ENCODE measurements around the gene C18orf63. TPM values are rescaled to one million over a fixed set of nuclear protein-coding genes. Genes with fewer than 3 reads are reported as not detected.

C18orf63 gene
- total RNA-seq, 1 experiment from 2014 or later, result not detected

DNA sequence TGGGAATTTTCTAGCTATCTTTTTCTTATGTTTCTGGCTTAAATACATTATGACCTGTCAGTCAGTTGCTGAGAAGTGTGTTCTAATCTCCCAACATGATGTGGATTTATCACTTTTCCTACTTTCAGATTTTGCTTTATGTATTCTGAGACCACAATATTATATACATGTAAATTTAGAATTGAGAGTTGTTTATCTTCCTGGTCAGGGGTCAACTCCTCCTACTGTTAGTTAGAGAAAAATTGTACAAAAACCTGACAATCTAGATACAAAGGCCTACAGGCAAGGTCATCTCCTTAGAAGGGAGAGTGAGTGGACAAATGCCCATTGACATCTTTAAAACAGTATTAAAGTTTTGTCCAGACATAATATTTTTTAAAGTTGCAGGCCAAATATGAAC is 30.6 kb downstream of the C18orf63 start (continued):
- TF ChIP-seq, protein P1, sequence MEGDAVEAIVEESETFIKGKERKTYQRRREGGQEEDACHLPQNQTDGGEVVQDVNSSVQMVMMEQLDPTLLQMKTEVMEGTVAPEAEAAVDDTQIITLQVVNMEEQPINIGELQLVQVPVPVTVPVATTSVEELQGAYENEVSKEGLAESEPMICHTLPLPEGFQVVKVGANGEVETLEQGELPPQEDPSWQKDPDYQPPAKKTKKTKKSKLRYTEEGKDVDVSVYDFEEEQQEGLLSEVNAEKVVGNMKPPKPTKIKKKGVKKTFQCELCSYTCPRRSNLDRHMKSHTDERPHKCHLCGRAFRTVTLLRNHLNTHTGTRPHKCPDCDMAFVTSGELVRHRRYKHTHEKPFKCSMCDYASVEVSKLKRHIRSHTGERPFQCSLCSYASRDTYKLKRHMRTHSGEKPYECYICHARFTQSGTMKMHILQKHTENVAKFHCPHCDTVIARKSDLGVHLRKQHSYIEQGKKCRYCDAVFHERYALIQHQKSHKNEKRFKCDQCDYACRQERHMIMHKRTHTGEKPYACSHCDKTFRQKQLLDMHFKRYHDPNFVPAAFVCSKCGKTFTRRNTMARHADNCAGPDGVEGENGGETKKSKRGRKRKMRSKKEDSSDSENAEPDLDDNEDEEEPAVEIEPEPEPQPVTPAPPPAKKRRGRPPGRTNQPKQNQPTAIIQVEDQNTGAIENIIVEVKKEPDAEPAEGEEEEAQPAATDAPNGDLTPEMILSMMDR (IDR thresholded peaks at IDR 0.05 in 2 of 3, conservative IDR thresholded peaks at IDR 0.05 in 1 of 3; ENCODE audit: borderline replicate concordance in 1 of 3, insufficient read depth in 1 of 3, low read depth in 2 of 3, low read length in 2 of 3), result no peak
- no peak for TF ChIP-seq CBX3 (IDR thresholded peaks at IDR 0.05; ENCODE audit: low read depth)

DNA sequence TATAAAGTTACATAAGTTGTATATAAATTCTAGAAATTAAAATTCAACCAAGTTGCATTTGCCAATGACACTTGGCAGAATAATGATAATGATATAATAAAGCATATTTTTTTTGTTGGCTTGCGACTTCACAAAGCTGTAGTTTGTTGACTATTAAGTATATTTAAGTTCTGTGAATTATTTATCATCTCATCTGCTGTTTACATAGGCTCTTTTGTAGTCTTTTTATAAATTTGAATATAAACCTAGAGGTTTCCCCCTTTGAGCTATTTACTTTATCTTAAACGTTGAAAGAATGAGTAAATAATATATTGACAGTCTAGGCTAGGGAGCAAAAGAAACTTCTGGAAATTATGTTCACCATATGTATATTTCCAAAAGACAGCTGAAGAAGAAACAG is 32.9 kb downstream of the C18orf63 start:
- H3K4me3 ChIP-seq (replicated peaks in 1 of 2; ENCODE audit: low read depth in 1 of 2, low read length in 2 of 2), result no peak overlapping the region
- intact Hi-C loops (cut with micrococcal nuclease), result no loop called here
- no peaks in the 10 kb centered on the region for H3K4me1 ChIP-seq (ENCODE audit: control insufficient read depth in 1 of 2, insufficient read depth in 2 of 2, low read length in 2 of 2)
- ChIA-PET POLR2A (no interaction called here), RAD21 (ENCODE audit: low non-redundant PET in 1 of 2, low total read pairs in 2 of 2, uncharacterized antibody in 2 of 2, unreplicated experiment in 2 of 2) (no interaction called here), CTCF (interaction anchor here (0.9 to 1.1 kb wide), 2 partner anchors 11 to 145 kb away, joined by 3 to 4 read pairs; no protein-coding TSS in a partner anchor)
- H3K4me2 ChIP-seq (ENCODE audit: low read length), result no peak overlapping the region
- no peak overlapping the region for H3K9ac ChIP-seq (ENCODE audit: low read length)
- no peak for DNase-seq (ENCODE audit: low read depth, low spot score)
- H3K9me2 ChIP-seq (ENCODE audit: insufficient read depth), result no peaks in the 10 kb centered on the region
- no peaks in the 10 kb centered on the region for H3K79me2 ChIP-seq (ENCODE audit: insufficient read depth, low read length)
- BruUV-seq (replicated peaks), result no TSS peak
- H2AFZ ChIP-seq (ENCODE audit: low read depth, low read length, poor library complexity, severe bottlenecking), result no peak overlapping the region
- ATAC-seq, result no peak
- H4K20me1 ChIP-seq (ENCODE audit: insufficient read depth), result no peaks in the 10 kb centered on the region
- no peaks in the 10 kb centered on the region for H3K36me3 ChIP-seq (ENCODE audit: control insufficient read depth in 1 of 2, insufficient read depth in 2 of 2, low read length in 2 of 2)
- TF ChIP-seq CBX3 (IDR thresholded peaks at IDR 0.05; ENCODE audit: low read depth) (no peak), EGR1 (IDR thresholded peaks at IDR 0.05; ENCODE audit: low read depth) (no peak), SRF (IDR thresholded peaks at IDR 0.05; ENCODE audit: low read depth) (no peak), FOSL1 (IDR thresholded peaks at IDR 0.05; ENCODE audit: low read depth) (no peak), TCF7L2 (IDR thresholded peaks at IDR 0.05; ENCODE audit: borderline replicate concordance, extremely low read depth, insufficient read depth, insufficient read length) (no peak), POLR2A (IDR thresholded peaks at IDR 0.05; ENCODE audit: borderline replicate concordance, extremely low read depth, insufficient read depth, insufficient read length) (no peak), RAD21 (IDR thresholded peaks at IDR 0.05; ENCODE audit: low read depth) (no peak), JUND (IDR thresholded peaks at IDR 0.05) (no peak), EZH2 (IDR thresholded peaks at IDR 0.05) (no peak), SIN3A (IDR thresholded peaks at IDR 0.05; ENCODE audit: low read depth) (no peak), CEBPB (IDR thresholded peaks at IDR 0.05; ENCODE audit: low read depth) (no peak), EZH2phosphoT487 (IDR thresholded peaks at IDR 0.05; ENCODE audit: borderline replicate concordance) (no peak)
- TF ChIP-seq, protein P2, sequence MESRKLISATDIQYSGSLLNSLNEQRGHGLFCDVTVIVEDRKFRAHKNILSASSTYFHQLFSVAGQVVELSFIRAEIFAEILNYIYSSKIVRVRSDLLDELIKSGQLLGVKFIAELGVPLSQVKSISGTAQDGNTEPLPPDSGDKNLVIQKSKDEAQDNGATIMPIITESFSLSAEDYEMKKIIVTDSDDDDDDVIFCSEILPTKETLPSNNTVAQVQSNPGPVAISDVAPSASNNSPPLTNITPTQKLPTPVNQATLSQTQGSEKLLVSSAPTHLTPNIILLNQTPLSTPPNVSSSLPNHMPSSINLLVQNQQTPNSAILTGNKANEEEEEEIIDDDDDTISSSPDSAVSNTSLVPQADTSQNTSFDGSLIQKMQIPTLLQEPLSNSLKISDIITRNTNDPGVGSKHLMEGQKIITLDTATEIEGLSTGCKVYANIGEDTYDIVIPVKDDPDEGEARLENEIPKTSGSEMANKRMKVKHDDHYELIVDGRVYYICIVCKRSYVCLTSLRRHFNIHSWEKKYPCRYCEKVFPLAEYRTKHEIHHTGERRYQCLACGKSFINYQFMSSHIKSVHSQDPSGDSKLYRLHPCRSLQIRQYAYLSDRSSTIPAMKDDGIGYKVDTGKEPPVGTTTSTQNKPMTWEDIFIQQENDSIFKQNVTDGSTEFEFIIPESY (IDR thresholded peaks at IDR 0.05; ENCODE audit: extremely low read depth, insufficient replicate concordance, low read length), result no peak
- TF ChIP-seq, protein P3, sequence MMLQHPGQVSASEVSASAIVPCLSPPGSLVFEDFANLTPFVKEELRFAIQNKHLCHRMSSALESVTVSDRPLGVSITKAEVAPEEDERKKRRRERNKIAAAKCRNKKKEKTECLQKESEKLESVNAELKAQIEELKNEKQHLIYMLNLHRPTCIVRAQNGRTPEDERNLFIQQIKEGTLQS (IDR thresholded peaks at IDR 0.05), result no peak
- TF ChIP-seq, protein P1 (IDR thresholded peaks at IDR 0.05 in 2 of 3, conservative IDR thresholded peaks at IDR 0.05 in 1 of 3; ENCODE audit: borderline replicate concordance in 1 of 3, insufficient read depth in 1 of 3, low read depth in 2 of 3, low read length in 2 of 3), result no peak
- TF ChIP-seq, protein P4, sequence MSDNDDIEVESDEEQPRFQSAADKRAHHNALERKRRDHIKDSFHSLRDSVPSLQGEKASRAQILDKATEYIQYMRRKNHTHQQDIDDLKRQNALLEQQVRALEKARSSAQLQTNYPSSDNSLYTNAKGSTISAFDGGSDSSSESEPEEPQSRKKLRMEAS (IDR thresholded peaks at IDR 0.05), result no peak
- no peak overlapping the region for H3K27ac ChIP-seq (ENCODE audit: low read depth, low read length)
- peaks cover 8% of the 10 kb centered on the region for H3K27me3 ChIP-seq (ENCODE audit: insufficient read depth, low read length)
- H3K9me3 ChIP-seq (ENCODE audit: control insufficient read depth in 1 of 2, insufficient read depth in 1 of 2, low read depth in 1 of 2, low read length in 2 of 2), result no peaks in the 10 kb centered on the region

All from HCT116 (cell line).